Stomach (tissue), 9 donors: ENCODE results near the gene SYS1. TPM values are rescaled to one million over a fixed set of nuclear protein-coding genes. Genes with fewer than 3 reads are reported as not detected.

Source experiments
- DNase-seq, 2 donors: peaks; one replicate each; pipeline versions ENCODE4 v3.0.0 to v3.0.0-alpha.2; 2013 to 2019
- H3K27ac ChIP-seq, 5 donors: fragments of 200-600 bp in 4 of 5; sonication (generic) in 4 of 5; one replicate each; pipeline ENCODE4 v1.5.1; 2013 to 2019; ENCODE audit warnings: mild to moderate bottlenecking in 1 of 5, moderate library complexity in 1 of 5
- H3K27me3 ChIP-seq, 3 donors: fragments of 200-600 bp; sonication (generic); one replicate each; pipeline ENCODE4 v1.5.1; 2017 to 2019; ENCODE audit warnings: mixed run types in 1 of 3
- H3K36me3 ChIP-seq, 4 donors: fragments of 200-600 bp; sonication (generic); 1 replicate in 3 of 4; 2 replicates in 1 of 4; pipeline ENCODE4 v1.5.1; 2016 to 2019
- H3K4me1 ChIP-seq, 4 donors: fragments of 200-600 bp; sonication (generic); one replicate each; pipeline ENCODE4 v1.5.1; 2016 to 2019
- H3K4me3 ChIP-seq, 4 donors: fragments of 200-600 bp; sonication (generic) in 3 of 4; one replicate each; pipeline ENCODE4 v1.5.1; 2016 to 2019; ENCODE audit warnings: mild to moderate bottlenecking in 1 of 4
- H3K9me3 ChIP-seq, 4 donors: fragments of 200-600 bp; sonication (generic); one replicate each; pipeline ENCODE4 v1.5.1; 2016 to 2019
- CTCF ChIP-seq, 7 experiments: fragments of 450-650 bp in 4 of 7; fragments of 200-600 bp in 3 of 7; sonication (generic) in 3 of 7; IDR thresholded peaks; one replicate each; pipeline ENCODE4 v1.5.1; 2016 to 2019; ENCODE audit warnings: antibody characterized with exemption in 7 of 7, control low read depth in 2 of 7, mild to moderate bottlenecking in 1 of 7
- EP300 ChIP-seq: sonication (generic); formaldehyde crosslinking; IDR thresholded peaks from one replicate; pipeline ENCODE4 v1.6.1; 2017; ENCODE audit warnings: antibody characterized with exemption
- POLR2A ChIP-seq, 4 donors: fragments of 450-650 bp; IDR thresholded peaks; one replicate each; pipeline ENCODE4 v1.6.1; 2016; ENCODE audit warnings: antibody characterized with exemption in 4 of 4, control low read depth in 2 of 4, mild to moderate bottlenecking in 1 of 4, moderate library complexity in 1 of 4
- POLR2AphosphoS5 ChIP-seq, 3 donors: sonication (generic); formaldehyde crosslinking; IDR thresholded peaks; one replicate each; pipeline ENCODE4 v1.6.1; 2016; ENCODE audit warnings: antibody characterized with exemption in 3 of 3
- WGBS, 5 donors: extraction: QIAGEN DNeasy Blood & Tissue Kit in 3 of 5; methylation state at CpG; one replicate each; pipeline versions ENCODE4 v1.1.5 to v1.1.7; 2013 to 2018; 5-methylcytosine and 5-hydroxymethylcytosine counted together
- intact Hi-C: fragments of 100-400 bp; cut with DNase I; formaldehyde crosslinking; loops from one replicate; pipeline ENCODE4 v1.15.1; 2023; ENCODE audit warnings: low total_unique reads
- polyA plus RNA-seq, 3 donors: library from polyadenylated mRNA; stranded (reverse); fragments of 200-250 nt; gene quantifications; one replicate each; pipeline ENCODE4 v1.2.3, GENCODE V29; 2013
- total RNA-seq, 5 donors: library from RNA; depleted of rRNA; stranded (reverse); fragments of >200 nt; gene quantifications; one replicate each; pipeline versions ENCODE4 v1.1.0 to v1.2.3, GENCODE V29; 2014 to 2016
- donor health status: healthy with polysubstance abuse.
- donor health status: Bipolar disorder and iron deficiency.
- donor health status: healthy.

The SYS1 gene
- total and polyA plus RNA-seq, 8 donors, result 11.2 to 119 (median 21.5) TPM

DNA sequence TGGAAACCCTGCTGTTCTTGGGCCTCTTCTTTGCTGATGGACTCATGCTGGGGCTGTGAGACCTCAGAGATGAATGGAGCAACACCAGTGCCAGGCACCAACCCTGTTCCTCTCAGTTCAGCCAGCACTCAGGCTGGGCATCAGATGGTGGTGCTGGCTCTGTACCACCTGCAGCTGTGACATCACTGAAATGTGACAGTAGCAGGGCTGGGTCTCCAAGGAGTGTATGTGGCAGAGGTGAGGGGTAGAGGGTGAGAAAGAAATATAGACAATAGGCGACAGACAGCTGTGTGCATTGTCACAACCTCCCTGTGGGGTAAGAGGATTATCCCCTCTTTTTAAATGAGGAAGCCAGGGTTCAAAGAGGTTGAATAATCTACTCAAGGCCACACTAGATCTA lies 15.2 kb downstream of the SYS1 start, which contains the start of gene TP53TG5:
Gene TP53TG5 (minus strand): TSS at position 135 of the 400 bp plus-strand sequence. CDS start 89 bp downstream, at position 46.
- TF ChIP-seq EP300 (no peak), POLR2A (IDR thresholded peaks at IDR 0.05) (no peak), CTCF (IDR thresholded peaks at IDR 0.05) (no peak), POLR2AphosphoS5 (IDR thresholded peaks at IDR 0.05) (no peak)
- intact Hi-C loops, result loop anchor here (5.0 kb wide), 1 partner anchor 54 kb away; no protein-coding TSS in a partner anchor
- H3K27ac ChIP-seq, result no peak within 1 kb of the TSS

DNA sequence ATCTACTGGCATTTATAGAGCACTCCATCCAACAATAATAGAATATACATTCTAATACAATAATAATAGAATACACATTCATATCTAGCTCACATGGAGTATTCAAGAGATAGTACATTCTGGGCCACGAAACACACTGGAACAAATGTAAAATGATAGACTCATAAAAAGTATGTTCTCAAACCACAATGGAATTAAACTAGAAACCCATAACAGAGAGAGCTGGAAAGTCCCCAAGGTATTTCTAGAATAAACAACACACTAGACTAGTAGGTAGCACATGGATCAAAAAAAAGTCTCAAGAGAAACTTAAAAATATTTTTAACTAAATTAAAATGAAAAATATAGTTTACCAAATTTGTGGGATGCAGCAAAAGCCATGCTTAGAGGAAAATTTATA lies 24.3 kb downstream of the SYS1 start:
- Histone ChIP-seq H3K36me3 (no peaks in the 10 kb centered on the region), H3K27ac (no peak overlapping the region), H3K4me3 (no peak overlapping the region), H3K9me3 (no peaks in the 10 kb centered on the region), H3K4me1 (no peaks in the 10 kb centered on the region), H3K27me3 (no peaks in the 10 kb centered on the region)
- 90 to 98% (median 92%) methylated on average over 1 of the region's 1 CpG for WGBS, 5 donors
- DNase-seq, result no peak
- TF ChIP-seq POLR2AphosphoS5 (IDR thresholded peaks at IDR 0.05), result no peak
- TF ChIP-seq POLR2A (IDR thresholded peaks at IDR 0.05), result no peak
- no peak for TF ChIP-seq CTCF (IDR thresholded peaks at IDR 0.05)
- TF ChIP-seq EP300, result no peak
- intact Hi-C loops, result no loop called here

More for the DNA sequence above, 15.2 kb downstream of the SYS1 start, which contains the start of gene TP53TG5:
- peaks cover 5 to 10% (median 9%) of the 10 kb centered on the region in 4 donors for H3K4me1 ChIP-seq
- no peaks in the 10 kb centered on the region for H3K27me3 ChIP-seq
- no peaks in the 10 kb centered on the region for H3K9me3 ChIP-seq
- H3K36me3 ChIP-seq, result peaks cover 0 to 17% (median 8%) of the 10 kb centered on the region in 4 donors
- WGBS, 5 donors, result 75 to 89% (median 85%) methylated on average over 1 of the region's 1 CpG
- H3K4me3 ChIP-seq, result no peak within 1 kb of the TSS
- DNase-seq, result no peak

DNA sequence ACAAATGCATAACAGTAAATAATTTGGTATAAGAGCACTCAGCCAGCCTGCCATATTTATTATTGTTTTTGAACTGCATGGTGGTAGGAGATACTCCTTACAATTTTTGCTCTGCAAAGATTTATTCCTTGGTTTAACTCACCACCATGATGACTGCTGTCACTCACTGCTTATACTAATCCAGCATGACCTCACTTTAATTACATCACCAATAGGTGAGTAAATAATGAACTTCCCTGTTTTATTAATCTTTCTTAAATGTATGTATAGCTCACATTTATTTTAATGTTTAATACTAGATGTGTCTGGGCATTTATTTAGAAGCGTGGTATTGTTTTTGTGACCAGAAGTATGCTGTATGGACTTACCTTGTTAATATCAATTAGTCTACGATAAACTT lies 28.0 kb downstream of the SYS1 start:
- TF ChIP-seq CTCF (IDR thresholded peaks at IDR 0.05) (no peak), EP300 (no peak), POLR2AphosphoS5 (IDR thresholded peaks at IDR 0.05) (no peak), POLR2A (IDR thresholded peaks at IDR 0.05) (no peak)
- Histone ChIP-seq H3K9me3 (no peaks in the 10 kb centered on the region), H3K4me1 (no peaks in the 10 kb centered on the region), H3K27ac (no peak overlapping the region), H3K27me3 (no peaks in the 10 kb centered on the region), H3K36me3 (peaks cover 0 to 14% (median 7%) of the 10 kb centered on the region in 4 donors), H3K4me3 (no peak overlapping the region)
- 89 to 92% (median 91%) methylated on average over 2 of the region's 2 CpGs for WGBS, 5 donors
- DNase-seq, result no peak
- intact Hi-C loops, result no loop called here

DNA sequence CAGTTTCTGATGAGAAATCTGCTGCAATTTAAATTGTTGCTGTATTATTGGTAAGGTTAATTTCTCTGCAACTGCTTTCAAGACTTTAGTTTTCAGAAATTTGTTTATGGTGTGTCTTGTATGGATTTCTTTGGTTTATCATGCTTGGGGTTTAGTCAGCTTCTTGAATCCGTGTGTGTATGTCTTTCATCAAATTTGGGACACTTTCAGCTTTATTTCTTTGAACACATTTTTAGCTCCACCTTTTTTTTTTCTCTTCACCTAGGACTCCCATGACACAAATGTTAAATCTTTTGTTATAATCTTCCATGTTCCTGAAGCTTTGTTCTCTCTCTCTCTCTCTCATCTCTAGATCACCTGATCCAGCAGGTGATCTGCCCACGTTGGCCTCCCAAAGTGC lies 28.6 kb downstream of the SYS1 start:
- Histone ChIP-seq H3K4me3 (no peak overlapping the region), H3K4me1 (no peaks in the 10 kb centered on the region), H3K9me3 (no peaks in the 10 kb centered on the region), H3K27me3 (no peaks in the 10 kb centered on the region), H3K36me3 (peaks cover 0 to 14% (median 7%) of the 10 kb centered on the region in 4 donors), H3K27ac (no peak overlapping the region)
- no peak for DNase-seq
- WGBS, 5 donors, result 52 to 61% (median 58%) methylated on average over 2 of the region's 2 CpGs
- intact Hi-C loops, result no loop called here
- TF ChIP-seq EP300, result no peak
- TF ChIP-seq CTCF (IDR thresholded peaks at IDR 0.05), result no peak
- TF ChIP-seq POLR2AphosphoS5 (IDR thresholded peaks at IDR 0.05), result no peak
- no peak for TF ChIP-seq POLR2A (IDR thresholded peaks at IDR 0.05)
